KOPT-K1 (cell line): ENCODE results near the gene EPB41L4A.
"Not testable (repeated sequence)": the region's sequence is repeated elsewhere in the genome, so short reads cannot be mapped to it uniquely, and the experiment has no call there.

Experiments used
- H3K27ac ChIP-seq: fragments of 200-600 bp; sonication (generic); 2 replicates; pipeline ENCODE4 v1.5.1; 2016; ENCODE audit warnings: antibody characterized with exemption, mild to moderate bottlenecking, low read depth, low read length; ENCODE audit not compliant: poor library complexity, severe bottlenecking
- H3K36me3 ChIP-seq: fragments of 200-600 bp; sonication (generic); 2 replicates; pipeline ENCODE4 v1.5.1; 2017; ENCODE audit warnings: antibody characterized with exemption, mild to moderate bottlenecking, low read length, moderate library complexity; ENCODE audit not compliant: insufficient read depth
- H3K9me3 ChIP-seq: fragments of 200-600 bp; sonication (generic); 2 replicates; pipeline ENCODE4 v1.5.1; 2017; ENCODE audit warnings: antibody characterized with exemption, low read length, mild to moderate bottlenecking; ENCODE audit not compliant: insufficient read depth, poor library complexity, severe bottlenecking

Gene EPB41L4A

DNA sequence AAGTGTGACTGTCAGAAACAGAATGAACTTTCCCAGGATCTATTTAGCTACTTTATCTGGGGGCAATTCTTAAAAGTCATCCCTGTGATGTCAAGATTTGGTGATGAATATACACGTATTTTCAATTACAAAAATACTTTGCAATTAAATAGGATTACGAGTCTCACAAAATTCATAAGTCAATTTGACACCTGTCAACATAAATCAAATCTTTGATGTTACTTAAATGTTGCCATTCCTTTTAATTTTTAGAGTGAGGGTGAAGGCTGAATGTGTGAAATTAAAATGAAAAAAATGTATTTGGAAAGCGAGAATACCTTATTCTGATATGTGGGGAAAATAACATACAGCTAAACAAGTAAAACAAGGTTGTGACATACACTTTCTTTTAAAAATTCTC lies 202.9 kb downstream of the EPB41L4A start:
- Histone ChIP-seq H3K27ac (no peak overlapping the region), H3K36me3 (no peaks in the 10 kb centered on the region), H3K9me3 (no peaks in the 10 kb centered on the region)

DNA sequence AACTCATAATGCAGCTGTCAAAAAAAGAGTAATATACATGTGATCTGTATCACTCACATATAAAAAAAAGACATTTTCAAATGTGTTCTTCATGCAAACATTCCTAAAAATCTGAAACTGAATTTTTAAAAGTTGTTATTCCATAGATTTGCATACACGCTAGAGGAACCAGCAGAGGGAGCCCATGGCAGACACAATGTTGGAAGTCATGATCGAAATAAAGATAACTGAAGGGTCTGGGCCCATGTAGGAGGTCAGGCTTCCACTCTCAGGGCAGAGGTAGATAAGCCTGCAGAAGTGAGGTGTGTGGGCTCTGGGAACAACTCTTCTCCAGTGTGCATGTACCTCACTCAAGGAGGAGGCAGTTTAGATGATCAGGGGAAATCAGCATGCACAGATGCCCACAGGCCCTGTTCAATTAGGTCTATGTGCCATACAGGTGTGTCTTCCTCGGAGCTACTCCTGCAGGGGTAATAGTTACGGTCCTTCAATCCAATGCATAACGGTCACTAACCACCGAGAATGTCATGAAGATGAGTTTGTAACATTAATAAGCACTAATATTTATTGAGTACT lies 208.6 kb downstream of the EPB41L4A start:
- Histone ChIP-seq H3K36me3 (no peaks in the 10 kb centered on the region), H3K27ac (no peak overlapping the region), H3K9me3 (no peaks in the 10 kb centered on the region)

DNA sequence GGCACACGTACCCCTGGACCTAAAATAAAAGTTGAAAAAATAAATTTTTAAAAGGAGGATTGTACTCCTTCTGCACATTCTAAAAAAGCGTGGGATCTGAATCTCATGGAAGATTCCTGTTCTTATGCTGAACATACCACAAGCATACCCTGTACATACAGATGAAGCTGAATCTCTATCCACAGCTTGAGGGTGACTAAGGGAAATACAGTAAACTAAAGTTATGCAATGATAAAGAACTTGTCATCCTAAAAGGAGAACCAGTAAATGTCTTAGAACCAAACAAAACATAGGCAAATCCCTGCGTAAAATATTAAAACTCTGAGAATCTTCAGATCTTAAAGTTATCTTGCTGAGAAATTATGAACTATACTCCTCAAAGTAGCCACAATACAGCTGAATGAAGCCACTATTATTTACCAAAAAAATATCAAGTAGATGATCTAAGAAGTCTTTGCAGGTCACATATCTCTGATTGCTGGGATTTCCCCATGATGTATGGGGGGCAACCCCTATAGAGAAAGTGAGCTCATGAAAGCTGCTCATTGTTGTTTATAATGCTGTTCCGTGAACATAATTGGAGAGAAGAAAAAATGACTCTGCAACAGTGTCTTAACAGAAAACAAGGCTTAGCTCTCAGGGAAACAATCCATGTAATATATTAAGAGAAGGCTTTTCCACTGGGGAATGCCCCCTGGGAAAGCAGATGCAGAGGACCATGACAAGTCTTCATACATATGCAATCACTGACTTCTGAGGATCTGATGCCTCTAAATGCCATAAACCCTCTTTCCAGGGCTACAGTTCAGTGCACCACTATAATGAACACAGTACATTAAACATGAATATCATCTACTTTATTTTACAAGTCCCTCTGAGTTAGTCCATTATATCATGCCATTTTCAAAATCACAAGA lies 210.1 kb downstream of the EPB41L4A start:
- Histone ChIP-seq H3K9me3 (no peaks in the 10 kb centered on the region), H3K27ac (no peak overlapping the region), H3K36me3 (no peaks in the 10 kb centered on the region)

DNA sequence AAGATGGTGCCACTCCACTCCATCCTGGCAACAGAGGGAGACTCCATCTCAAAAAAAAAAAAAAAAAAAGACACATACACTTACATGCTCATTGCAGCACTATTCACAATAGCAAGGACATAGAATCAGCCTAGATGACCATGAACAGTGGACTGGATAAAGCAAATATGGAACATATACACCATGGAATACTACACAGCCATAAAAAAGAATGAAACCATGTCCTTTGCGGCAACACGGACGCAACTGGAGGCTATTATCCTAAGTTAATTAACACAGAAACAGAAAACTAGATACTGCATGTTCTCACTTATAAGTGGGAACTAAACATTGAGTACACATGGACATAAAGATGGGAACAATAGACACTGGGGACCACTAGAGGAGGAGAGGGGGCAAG lies 210.9 kb downstream of the EPB41L4A start:
- H3K27ac ChIP-seq, H3K9me3 ChIP-seq, H3K36me3 ChIP-seq: not testable (repeated sequence)

DNA sequence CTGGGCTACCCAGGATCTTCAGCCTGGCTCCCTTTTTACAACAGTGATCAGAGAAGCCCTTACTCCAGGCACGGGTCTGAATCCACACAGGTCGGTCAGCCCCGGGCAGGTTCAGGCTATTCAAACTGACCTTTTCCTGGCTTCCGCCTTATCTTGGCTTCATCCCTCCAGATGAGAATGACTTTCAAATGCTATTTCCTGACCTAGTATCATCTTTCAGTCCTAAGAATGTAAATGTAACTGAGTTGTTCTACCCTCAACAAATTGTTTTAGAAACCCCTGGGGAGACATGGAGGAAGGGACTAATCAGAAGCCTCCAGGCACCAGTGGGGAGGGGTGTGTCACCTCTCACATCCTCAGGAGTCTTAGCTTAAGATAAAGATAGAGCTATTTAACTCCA lies 213.2 kb downstream of the EPB41L4A start:
- Histone ChIP-seq H3K27ac (no peak overlapping the region), H3K36me3 (no peaks in the 10 kb centered on the region)

DNA sequence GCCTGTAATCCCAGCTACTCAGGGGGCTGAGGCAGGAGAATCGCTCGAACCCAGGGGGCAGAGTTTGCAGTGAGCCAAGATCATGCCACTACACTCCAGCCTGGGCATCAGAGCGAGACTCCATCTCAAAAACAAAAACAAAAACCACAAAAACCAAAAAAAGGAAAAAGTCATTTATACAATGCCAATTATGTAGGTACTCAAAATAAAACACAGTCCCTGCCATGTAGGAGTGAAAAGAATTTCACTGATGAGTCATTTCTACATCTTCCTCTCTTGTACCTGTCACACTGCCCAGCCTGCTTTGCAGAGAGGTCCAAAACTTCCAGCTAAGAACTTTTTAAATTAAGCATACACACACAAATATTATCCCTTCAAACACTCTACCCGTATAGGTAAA lies 215.8 kb downstream of the EPB41L4A start:
- Histone ChIP-seq H3K27ac (no peak overlapping the region), H3K36me3 (no peaks in the 10 kb centered on the region), H3K9me3 (no peaks in the 10 kb centered on the region)

More for the DNA sequence above, 213.2 kb downstream of the EPB41L4A start:
- H3K9me3 ChIP-seq: no peaks in the 10 kb centered on the region

DNA sequence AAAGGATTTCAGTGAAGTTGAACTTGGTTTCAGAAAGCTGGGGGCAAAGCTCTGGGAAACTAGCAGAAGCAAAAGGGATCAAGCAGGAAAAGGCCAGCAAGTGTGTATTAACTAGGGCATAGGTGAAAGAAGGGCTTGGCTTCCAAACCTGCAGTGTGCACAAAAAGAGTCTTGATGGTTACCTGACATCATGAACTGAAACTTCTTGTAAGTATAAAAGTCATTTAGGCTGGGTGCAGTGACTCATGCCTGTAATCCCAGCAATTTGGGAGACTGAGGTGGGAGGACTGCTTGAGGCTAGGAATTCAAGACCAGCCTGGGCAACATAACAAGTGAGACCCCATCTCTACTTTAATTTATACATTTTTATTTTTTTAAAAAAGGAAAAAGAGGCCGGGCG lies 216.4 kb downstream of the EPB41L4A start:
- H3K27ac ChIP-seq: no peak overlapping the region
- H3K36me3 ChIP-seq: no peaks in the 10 kb centered on the region
- H3K9me3 ChIP-seq: no peaks in the 10 kb centered on the region

DNA sequence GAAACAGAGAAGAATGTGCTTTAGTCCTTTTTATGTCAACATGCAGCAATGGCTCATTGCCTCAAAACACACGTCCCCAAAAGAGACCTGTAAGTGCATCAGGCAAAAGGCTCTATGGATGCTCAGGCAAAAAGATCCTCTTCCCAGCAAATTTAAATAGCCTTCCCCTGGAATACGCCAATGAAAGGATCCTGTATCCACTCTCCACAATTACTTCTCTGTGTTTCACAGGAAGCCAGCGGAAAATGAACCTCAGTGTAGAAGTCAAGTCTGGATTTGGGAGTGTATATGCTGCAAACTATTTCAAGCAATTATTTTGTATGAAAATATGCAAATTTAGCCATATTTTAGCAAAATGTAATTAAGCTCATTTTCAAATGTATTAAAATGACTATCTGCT lies 217.9 kb downstream of the EPB41L4A start:
- no peaks in the 10 kb centered on the region for H3K9me3 ChIP-seq
- no peaks in the 10 kb centered on the region for H3K36me3 ChIP-seq
- no peak overlapping the region for H3K27ac ChIP-seq

DNA sequence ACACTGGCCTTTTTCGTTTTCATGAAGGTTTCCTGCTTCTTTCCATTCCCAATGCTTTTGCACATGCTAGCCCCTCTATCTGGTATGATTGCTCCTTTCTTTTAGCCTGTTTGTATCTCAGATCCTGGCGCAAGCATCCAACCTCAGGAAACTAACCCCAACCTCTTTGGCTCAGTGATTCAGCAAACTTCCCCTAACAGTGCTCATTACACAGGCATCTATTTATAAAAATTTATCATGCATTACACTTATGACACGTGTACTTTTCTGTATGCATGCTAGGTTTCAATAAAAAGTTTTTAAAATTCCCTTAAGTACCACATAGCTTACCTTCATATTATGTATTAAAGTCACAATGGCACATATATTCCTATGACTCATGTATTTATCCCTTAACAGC lies 218.9 kb downstream of the EPB41L4A start:
- Histone ChIP-seq H3K27ac (no peak overlapping the region), H3K9me3 (no peaks in the 10 kb centered on the region), H3K36me3 (no peaks in the 10 kb centered on the region)

DNA sequence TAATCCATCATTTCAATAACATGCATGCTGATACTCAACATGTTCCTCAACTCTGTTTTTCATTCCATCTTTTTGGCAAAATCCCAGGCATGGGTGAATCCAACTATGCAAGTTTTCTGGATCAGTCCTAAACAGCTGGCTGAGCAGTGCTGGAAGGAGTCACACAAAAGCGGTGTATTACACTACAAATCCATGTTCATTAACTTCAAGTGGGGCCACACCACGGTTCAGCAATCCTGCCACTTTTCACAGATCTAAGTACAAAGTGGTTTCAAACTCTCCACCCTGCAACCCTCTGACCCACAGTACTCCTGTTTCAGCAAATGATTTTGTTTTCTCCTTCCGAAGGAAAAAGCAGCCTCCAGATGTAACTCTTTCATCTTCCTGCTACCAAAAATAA lies 222.5 kb downstream of the EPB41L4A start:
- H3K27ac ChIP-seq: no peak overlapping the region

DNA sequence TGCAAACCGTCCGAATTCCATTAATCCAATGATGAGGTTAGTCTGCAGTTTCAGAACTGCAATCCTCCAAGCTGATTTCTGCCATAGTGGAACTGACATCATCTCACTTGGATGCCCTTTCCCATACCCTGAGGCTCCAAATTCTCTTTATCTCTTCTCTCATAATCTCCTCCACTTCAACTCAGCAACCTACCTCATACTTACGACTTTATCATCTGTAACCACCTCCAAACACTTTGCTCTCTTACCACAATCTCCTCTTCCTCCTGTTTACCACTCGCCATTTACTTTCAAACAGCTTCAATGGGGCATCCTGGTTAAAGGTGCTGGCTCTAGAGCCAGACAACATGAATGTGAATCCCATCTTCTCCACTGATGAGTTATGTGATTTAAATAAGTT lies 223.2 kb downstream of the EPB41L4A start:
- H3K9me3 ChIP-seq: no peaks in the 10 kb centered on the region
- H3K27ac ChIP-seq: no peak overlapping the region
- H3K36me3 ChIP-seq: no peaks in the 10 kb centered on the region

More for the DNA sequence above, 222.5 kb downstream of the EPB41L4A start:
- Histone ChIP-seq H3K36me3 (no peaks in the 10 kb centered on the region), H3K9me3 (no peaks in the 10 kb centered on the region)

DNA sequence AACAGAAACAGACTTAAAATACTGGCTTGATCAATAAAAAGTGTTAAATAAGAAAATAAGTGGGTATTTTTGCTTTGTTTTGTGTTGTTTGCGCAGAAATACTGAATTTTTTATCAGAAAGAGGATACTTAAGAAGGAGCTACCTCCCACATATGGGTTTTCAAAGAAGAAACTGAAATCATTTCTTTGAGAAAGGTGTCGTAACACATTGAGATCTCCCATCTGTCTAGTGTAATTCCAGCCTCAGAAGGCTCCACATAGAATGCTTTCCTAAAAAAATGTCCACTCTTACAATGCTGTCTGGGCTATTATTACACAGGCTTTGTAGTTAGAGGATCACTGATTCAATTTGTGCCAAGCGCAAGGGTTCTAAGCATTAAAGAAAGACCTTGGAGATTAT lies 226.2 kb downstream of the EPB41L4A start:
- no peaks in the 10 kb centered on the region for H3K36me3 ChIP-seq
- no peak overlapping the region for H3K27ac ChIP-seq
- H3K9me3 ChIP-seq: no peaks in the 10 kb centered on the region

DNA sequence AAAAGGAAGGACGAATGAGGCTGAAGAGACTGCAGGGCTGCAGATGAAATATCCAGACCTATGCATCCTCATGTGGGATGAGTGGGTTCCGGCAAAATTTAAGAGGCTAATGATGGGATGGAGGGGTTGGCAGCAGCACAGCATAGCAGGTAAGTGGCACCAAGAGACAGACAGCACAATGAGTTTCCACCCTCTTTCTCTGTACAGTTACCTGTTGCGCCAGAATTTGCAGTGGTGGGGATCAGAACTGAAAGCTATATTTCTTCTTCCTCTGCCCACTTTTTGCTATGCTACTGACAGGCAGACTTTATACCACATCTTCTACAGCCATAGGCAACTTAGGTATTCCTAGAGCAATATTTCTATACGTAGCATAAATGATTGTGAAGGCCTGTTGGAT lies 227.0 kb downstream of the EPB41L4A start:
- no peaks in the 10 kb centered on the region for H3K36me3 ChIP-seq
- H3K27ac ChIP-seq: no peak overlapping the region
- H3K9me3 ChIP-seq: no peaks in the 10 kb centered on the region

DNA sequence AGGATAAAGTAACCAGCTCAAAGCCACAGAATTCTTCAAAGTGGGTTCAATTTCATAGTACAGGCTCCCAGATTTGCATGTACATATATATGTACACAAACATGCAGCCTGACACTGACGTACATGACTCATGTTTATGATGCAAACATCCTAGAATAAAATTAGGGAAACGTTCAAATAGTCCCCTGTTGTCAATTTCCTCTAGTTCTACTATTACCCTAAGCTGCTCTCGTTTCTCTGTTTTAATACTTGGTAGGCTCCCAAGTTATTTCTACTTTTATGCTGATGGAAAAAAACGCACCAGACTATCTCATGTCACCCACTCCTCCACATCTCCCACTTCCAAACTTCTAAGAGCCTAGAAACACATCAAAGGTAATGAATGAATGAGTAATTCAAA lies 229.7 kb downstream of the EPB41L4A start:
- Histone ChIP-seq H3K9me3 (no peaks in the 10 kb centered on the region), H3K27ac (no peak overlapping the region), H3K36me3 (no peaks in the 10 kb centered on the region)

DNA sequence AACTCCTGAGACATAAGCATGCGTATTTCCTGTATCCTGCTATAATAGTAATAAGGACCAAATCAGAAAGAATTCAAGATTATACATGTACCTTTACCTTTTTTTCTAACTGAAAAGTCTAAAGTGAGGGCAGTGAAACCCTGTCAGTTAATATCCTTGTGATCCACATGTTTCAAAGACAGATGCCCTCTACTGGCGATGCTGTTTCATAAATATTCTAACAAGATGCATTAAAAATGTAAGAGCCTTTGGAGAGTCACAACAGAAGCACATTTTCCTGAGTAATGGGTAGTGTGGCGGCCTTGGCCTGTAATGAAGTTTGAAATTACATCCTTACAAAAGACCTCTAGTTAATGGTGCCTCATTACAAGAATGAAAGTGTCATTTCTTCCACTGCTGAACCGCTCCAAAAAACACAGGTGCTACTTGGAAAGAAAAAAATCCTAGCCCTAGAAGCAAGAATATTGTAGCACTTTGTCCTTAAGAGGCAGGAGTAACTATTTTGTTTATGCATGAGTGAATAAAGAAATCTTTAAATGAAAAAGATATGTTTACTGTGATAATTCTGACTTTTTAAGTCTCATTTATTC lies 232.6 kb downstream of the EPB41L4A start:
- Histone ChIP-seq H3K36me3 (no peaks in the 10 kb centered on the region), H3K9me3 (no peaks in the 10 kb centered on the region), H3K27ac (no peak overlapping the region)
